ENCODE data around the gene PALLD. TPM values are rescaled to one million over a fixed set of nuclear protein-coding genes. Genes with fewer than 3 reads are reported as not detected.

Gene PALLD
- total RNA-seq, 4 donors from 2014 or later = 266 to 761 (median 441) TPM

- no peaks in the 10 kb centered on the region for H3K9me3 ChIP-seq
- no peak for DNase-seq
- H3K4me3 ChIP-seq = no peak overlapping the region
- no peaks in the 10 kb centered on the region for H3K36me3 ChIP-seq
- H3K27me3 ChIP-seq = no peaks in the 10 kb centered on the region
- intact Hi-C loops (cut with DNase I; ENCODE audit: low total_unique reads) = loop anchor here (10.0 kb wide), 1 partner anchor 45 kb away; no protein-coding TSS in a partner anchor
- TF ChIP-seq POLR2A (IDR thresholded peaks at IDR 0.05) (no peak), CTCF (IDR thresholded peaks at IDR 0.05) (no peak)
- peak overlapping the region; percentile 44 to 55 for H3K27ac ChIP-seq
- H3K4me1 ChIP-seq = no peaks in the 10 kb centered on the region
Measured at GRCh38 chr4:168759959-168760527, 263.2 kb downstream of the PALLD start.

- Histone ChIP-seq H3K27me3 (no peaks in the 10 kb centered on the region), H3K36me3 (no peaks in the 10 kb centered on the region), H3K27ac (peak overlapping the region in 1 of 2 donors; percentile 55), H3K4me3 (no peak overlapping the region), H3K4me1 (no peaks in the 10 kb centered on the region), H3K9me3 (no peaks in the 10 kb centered on the region)
- no peak for TF ChIP-seq POLR2A (IDR thresholded peaks at IDR 0.05)
- no peak for TF ChIP-seq CTCF (IDR thresholded peaks at IDR 0.05)
- no peak for DNase-seq
- intact Hi-C loops (cut with DNase I; ENCODE audit: low total_unique reads) = loop anchor here (10.0 kb wide), 1 partner anchor 46 kb away; no protein-coding TSS in a partner anchor
Measured at GRCh38 chr4:168761066-168761465, 264.2 kb downstream of the PALLD start.

GRCh38 chr4:168765322-168765721 lies 268.5 kb downstream of the PALLD start:
- Histone ChIP-seq H3K9me3 (no peaks in the 10 kb centered on the region), H3K27me3 (no peaks in the 10 kb centered on the region), H3K36me3 (no peaks in the 10 kb centered on the region), H3K4me1 (peaks cover 0 to 6% of the 10 kb centered on the region in 2 donors), H3K4me3 (no peak overlapping the region), H3K27ac (peak overlapping the region; percentile 79 to 90)
- DNase-seq = no peak
- intact Hi-C loops (cut with DNase I; ENCODE audit: low total_unique reads) = loop anchor here (5.0 to 10.0 kb wide), 2 partner anchors 51 to 67 kb away; no protein-coding TSS in a partner anchor
- TF ChIP-seq POLR2A (IDR thresholded peaks at IDR 0.05) = no peak
- no peak for TF ChIP-seq CTCF (IDR thresholded peaks at IDR 0.05)

GRCh38 chr4:168765726-168766125 lies 268.9 kb downstream of the PALLD start:
- H3K4me1 ChIP-seq = peaks cover 0 to 6% of the 10 kb centered on the region in 2 donors

More at GRCh38 chr4:168765726-168766125, 268.9 kb downstream of the PALLD start:
- Histone ChIP-seq H3K9me3 (no peaks in the 10 kb centered on the region), H3K36me3 (no peaks in the 10 kb centered on the region), H3K4me3 (no peak overlapping the region), H3K27ac (peak overlapping the region; percentile 79 to 90), H3K27me3 (no peaks in the 10 kb centered on the region)
- intact Hi-C loops (cut with DNase I; ENCODE audit: low total_unique reads) = loop anchor here (5.0 to 10.0 kb wide), 2 partner anchors 51 to 67 kb away; no protein-coding TSS in a partner anchor
- TF ChIP-seq CTCF (IDR thresholded peaks at IDR 0.05) (no peak), POLR2A (IDR thresholded peaks at IDR 0.05) (no peak)
- DNase-seq = no peak
